ENCODE results near the gene LRCH4. TPM values are rescaled to one million over a fixed set of nuclear protein-coding genes. Genes with fewer than 3 reads are reported as not detected.

LRCH4 gene
- total and polyA plus RNA-seq, 2 of the 8 experiments (the other 6 are each of a cell fraction or from before 2014, with no cell fraction given) = 15.5 to 36.6 TPM

GRCh38 chr7:100567751-100568175 lies 18.2 kb downstream of the LRCH4 start (continued):
- TF ChIP-seq CHD7 (IDR thresholded peaks at IDR 0.05; ENCODE audit: insufficient replicate concordance, low read length) = no peak
- TF ChIP-seq FOSL1 (IDR thresholded peaks at IDR 0.05; ENCODE audit: insufficient read depth, low read depth, low read length) = no peak
- TF ChIP-seq KDM5A (IDR thresholded peaks at IDR 0.05; ENCODE audit: low read length) = no peak
- no peak for TF ChIP-seq ZNF274 (IDR thresholded peaks at IDR 0.05; ENCODE audit: borderline replicate concordance, extremely low read depth, low read length)
- no peak for TF ChIP-seq CHD2 (IDR thresholded peaks at IDR 0.05; ENCODE audit: low read length)
- TF ChIP-seq HDAC2 (IDR thresholded peaks at IDR 0.05; ENCODE audit: borderline replicate concordance in 1 of 2, low read depth in 2 of 2, low read length in 2 of 2) = no peak
- TF ChIP-seq PHF8 (conservative IDR thresholded peaks at IDR 0.05; ENCODE audit: low read depth, low read length) = no peak
- TF ChIP-seq CBX5 (IDR thresholded peaks at IDR 0.05; ENCODE audit: low read depth, low read length) = no peak

All from H1 (cell line).